ENCODE data around the gene GRAMD2B. TPM values are rescaled to one million over a fixed set of nuclear protein-coding genes. Genes with fewer than 3 reads are reported as not detected.

Gene GRAMD2B
- total and polyA plus RNA-seq, 2 experiments from 2014 or later = 90.4 to 128 TPM

- DNase-seq = no peak
- H3K27me3 ChIP-seq (replicated peaks; ENCODE audit: insufficient read depth) = no peaks in the 10 kb centered on the region
- H3F3A ChIP-seq (ENCODE audit: insufficient read depth) = peaks cover 67% of the 10 kb centered on the region
- no peak for TF ChIP-seq EZH2phosphoT487 (IDR thresholded peaks at IDR 0.05; ENCODE audit: insufficient read depth, low read depth)
- TF ChIP-seq EZH2 (IDR thresholded peaks at IDR 0.05; ENCODE audit: insufficient read depth, poor library complexity, severe bottlenecking) = no peak
- H3K9me2 ChIP-seq (ENCODE audit: insufficient read depth) = no peaks in the 10 kb centered on the region
- H3K36me3 ChIP-seq (ENCODE audit: low read depth) = peaks cover 81% of the 10 kb centered on the region
- H3K4me3 ChIP-seq = no peak overlapping the region
- no peaks in the 10 kb centered on the region for H3K4me1 ChIP-seq (ENCODE audit: insufficient read depth)
- H2AFZ ChIP-seq = no peak overlapping the region
- no peak overlapping the region for H3K27ac ChIP-seq
- H3K9ac ChIP-seq = no peak overlapping the region
- peaks cover 98% of the 10 kb centered on the region for H3K79me2 ChIP-seq (ENCODE audit: insufficient read depth)
- no peaks in the 10 kb centered on the region for H4K20me1 ChIP-seq (ENCODE audit: insufficient read depth)
- H3K4me2 ChIP-seq (ENCODE audit: unreplicated experiment) = no peak overlapping the region
- no peaks in the 10 kb centered on the region for H3K9me3 ChIP-seq (ENCODE audit: low read depth)
- in situ Hi-C loops (cut with MboI) = no loop called here
- WGBS, 2 experiments (ENCODE audit: low coverage in 1 of 2, low lambda C conversion rate in 2 of 2, missing lambda C conversion rate in 2 of 2) = 87 to 94% methylated on average over 1 of the region's 1 CpG
Observed at GRCh38 chr5:126461838-126462237, 38.6 kb downstream of the GRAMD2B start.

DNA sequence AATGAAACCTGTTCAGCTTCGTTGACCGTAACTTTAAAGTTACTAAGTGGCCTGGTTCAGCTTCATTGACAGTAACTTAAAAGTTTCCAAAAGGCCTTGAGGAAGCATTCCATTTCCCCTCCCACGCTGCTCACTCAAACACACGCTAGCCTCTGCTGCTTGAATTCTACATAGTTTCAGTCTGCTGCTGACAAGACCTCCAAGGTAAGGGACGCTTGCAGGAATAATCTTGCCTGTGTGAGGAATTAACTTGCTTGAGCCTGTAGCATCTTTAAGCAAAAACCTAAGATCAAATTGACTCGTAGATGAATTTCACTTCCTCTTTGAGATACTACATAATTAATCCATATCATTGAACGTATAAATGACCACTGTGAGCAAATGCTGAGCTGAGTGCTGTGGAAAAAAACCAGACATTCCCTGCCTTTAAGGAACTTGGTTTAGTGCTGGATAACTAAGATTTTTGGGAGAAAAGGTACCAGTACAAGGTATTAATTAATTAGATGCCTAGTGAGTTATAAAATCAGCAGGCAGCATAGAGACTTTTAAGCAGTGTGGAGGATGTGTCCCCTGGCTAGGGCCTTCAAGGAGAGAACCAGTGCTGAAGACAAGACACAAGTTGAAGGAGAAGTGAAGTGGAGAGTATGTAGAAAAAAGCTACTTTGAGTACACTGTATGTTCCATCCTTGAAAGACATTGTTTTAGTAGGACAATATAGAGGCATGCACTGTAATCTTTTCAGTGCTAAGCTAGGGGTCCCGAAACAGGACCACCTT is 39.2 kb downstream of the GRAMD2B start:
- H2AFZ ChIP-seq = no peak overlapping the region
- H3K4me1 ChIP-seq (ENCODE audit: insufficient read depth) = no peaks in the 10 kb centered on the region
- peaks cover 84% of the 10 kb centered on the region for H3K36me3 ChIP-seq (ENCODE audit: low read depth)
- H3F3A ChIP-seq (ENCODE audit: insufficient read depth) = peaks cover 70% of the 10 kb centered on the region
- no peaks in the 10 kb centered on the region for H3K9me3 ChIP-seq (ENCODE audit: low read depth)
- H3K79me2 ChIP-seq (ENCODE audit: insufficient read depth) = peaks cover 97% of the 10 kb centered on the region
- H3K27ac ChIP-seq = no peak overlapping the region
- WGBS, 2 experiments (ENCODE audit: low coverage in 1 of 2, low lambda C conversion rate in 2 of 2, missing lambda C conversion rate in 2 of 2) = 77 to 80% methylated on average over 8 of the region's 8 CpGs
- H3K27me3 ChIP-seq (replicated peaks; ENCODE audit: insufficient read depth) = no peaks in the 10 kb centered on the region
- no peaks in the 10 kb centered on the region for H4K20me1 ChIP-seq (ENCODE audit: insufficient read depth)
- in situ Hi-C loops (cut with MboI) = no loop called here
- no peak overlapping the region for H3K9ac ChIP-seq
- no peak overlapping the region for H3K4me2 ChIP-seq (ENCODE audit: unreplicated experiment)
- H3K4me3 ChIP-seq = no peak overlapping the region
- no peak for DNase-seq
- H3K9me2 ChIP-seq (ENCODE audit: insufficient read depth) = no peaks in the 10 kb centered on the region
- TF ChIP-seq EZH2 (IDR thresholded peaks at IDR 0.05; ENCODE audit: insufficient read depth, poor library complexity, severe bottlenecking) (no peak), EZH2phosphoT487 (IDR thresholded peaks at IDR 0.05; ENCODE audit: insufficient read depth, low read depth) (no peak)

DNA sequence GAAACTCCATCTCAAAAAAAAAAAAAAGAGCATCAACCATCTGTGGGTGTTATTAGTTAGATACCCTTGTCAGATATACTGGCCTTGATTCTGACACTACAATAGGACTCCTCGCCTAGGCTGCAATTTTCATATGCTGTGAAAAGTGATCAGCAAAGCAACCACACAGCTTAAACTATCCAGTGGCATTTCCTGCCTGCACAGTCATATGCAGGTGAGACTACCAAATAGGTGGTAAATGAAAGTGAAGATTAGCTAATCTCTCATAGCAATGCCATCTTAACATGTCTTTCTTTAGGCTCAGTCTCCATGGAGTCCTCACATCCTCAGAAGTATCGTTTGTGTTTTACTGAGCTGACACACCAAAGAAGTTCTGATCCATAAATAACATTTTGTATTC is 40.8 kb downstream of the GRAMD2B start:
- H3K79me2 ChIP-seq (ENCODE audit: insufficient read depth) = peaks cover 97% of the 10 kb centered on the region

DNA sequence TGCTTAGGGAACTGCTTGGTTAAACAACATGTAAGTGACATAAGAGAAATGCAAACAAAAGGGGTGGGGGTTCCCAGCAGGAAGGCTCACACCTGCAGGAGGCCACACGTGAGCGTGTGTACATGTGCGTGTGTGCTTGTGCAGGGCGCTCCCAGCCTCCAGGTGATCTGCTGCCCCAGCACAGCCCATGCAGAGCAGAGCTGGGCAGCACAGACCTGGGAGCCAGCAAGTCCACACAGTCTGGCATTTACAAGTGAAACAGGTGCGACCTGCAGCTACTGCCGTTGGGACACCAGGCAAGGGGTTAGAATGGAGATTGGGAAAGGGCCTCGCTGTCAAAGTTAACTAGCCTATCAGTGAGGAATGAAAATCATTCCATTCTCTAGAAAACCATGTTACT is 41.8 kb downstream of the GRAMD2B start:
- Histone ChIP-seq H3K4me2 (ENCODE audit: unreplicated experiment) (no peak overlapping the region), H3K27ac (no peak overlapping the region), H3K27me3 (replicated peaks; ENCODE audit: insufficient read depth) (no peaks in the 10 kb centered on the region), H3K36me3 (ENCODE audit: low read depth) (peaks cover 85% of the 10 kb centered on the region), H3K79me2 (ENCODE audit: insufficient read depth) (peaks cover 97% of the 10 kb centered on the region), H3K4me1 (ENCODE audit: insufficient read depth) (peaks cover 22% of the 10 kb centered on the region), H3K4me3 (no peak overlapping the region), H4K20me1 (ENCODE audit: insufficient read depth) (no peaks in the 10 kb centered on the region), H3F3A (ENCODE audit: insufficient read depth) (peaks cover 81% of the 10 kb centered on the region), H3K9me2 (ENCODE audit: insufficient read depth) (no peaks in the 10 kb centered on the region), H3K9me3 (ENCODE audit: low read depth) (no peaks in the 10 kb centered on the region), H3K9ac (no peak overlapping the region), H2AFZ (no peak overlapping the region)
- in situ Hi-C loops (cut with MboI) = no loop called here
- no peak for DNase-seq
- TF ChIP-seq EZH2 (IDR thresholded peaks at IDR 0.05; ENCODE audit: insufficient read depth, poor library complexity, severe bottlenecking) = no peak
- WGBS, 2 experiments (ENCODE audit: low coverage in 1 of 2, low lambda C conversion rate in 2 of 2, missing lambda C conversion rate in 2 of 2) = 93% methylated on average over 7 of the region's 7 CpGs

More for the DNA sequence above, 40.8 kb downstream of the GRAMD2B start:
- DNase-seq = no peak
- Histone ChIP-seq H3K27me3 (replicated peaks; ENCODE audit: insufficient read depth) (no peaks in the 10 kb centered on the region), H3K27ac (no peak overlapping the region), H3K9me3 (ENCODE audit: low read depth) (no peaks in the 10 kb centered on the region), H3K36me3 (ENCODE audit: low read depth) (peaks cover 85% of the 10 kb centered on the region), H3K9me2 (ENCODE audit: insufficient read depth) (no peaks in the 10 kb centered on the region), H3K9ac (no peak overlapping the region), H3K4me1 (ENCODE audit: insufficient read depth) (peaks cover 12% of the 10 kb centered on the region), H2AFZ (no peak overlapping the region), H4K20me1 (ENCODE audit: insufficient read depth) (no peaks in the 10 kb centered on the region), H3K4me3 (no peak overlapping the region), H3F3A (ENCODE audit: insufficient read depth) (peaks cover 80% of the 10 kb centered on the region), H3K4me2 (ENCODE audit: unreplicated experiment) (no peak overlapping the region)
- 98 to 100% methylated on average over 2 of the region's 2 CpGs for WGBS, 2 experiments (ENCODE audit: low coverage in 1 of 2, low lambda C conversion rate in 2 of 2, missing lambda C conversion rate in 2 of 2)
- in situ Hi-C loops (cut with MboI) = no loop called here
- TF ChIP-seq EZH2phosphoT487 (IDR thresholded peaks at IDR 0.05; ENCODE audit: insufficient read depth, low read depth) = no peak
- TF ChIP-seq EZH2 (IDR thresholded peaks at IDR 0.05; ENCODE audit: insufficient read depth, poor library complexity, severe bottlenecking) = no peak

Data from GM23248 (cell line).